ACC112 (cell line): ENCODE measurements around the gene HEYL.
A peak's percentile ranks its signal among the peaks of the same experiment; 100 is the strongest.

ENCODE experiments used
- H2AFZ ChIP-seq: fragments of 200-600 bp; sonication (generic); one replicate; pipeline ENCODE4 v1.6.0; 2017; ENCODE audit warnings: antibody characterized with exemption, low read length; ENCODE audit not compliant: unreplicated experiment
- H3K27ac ChIP-seq: fragments of 200-600 bp; sonication (generic); 2 replicates; pipeline ENCODE4 v1.5.1; 2014; ENCODE audit warnings: low read depth, mild to moderate bottlenecking, antibody characterized with exemption, low read length, moderate library complexity
- H3K27me3 ChIP-seq: fragments of 200-600 bp; sonication (generic); 2 replicates; pipeline ENCODE4 v1.6.1; 2014; ENCODE audit warnings: mild to moderate bottlenecking, antibody characterized with exemption, low read length, moderate library complexity, mixed read lengths; ENCODE audit not compliant: insufficient read depth
- H3K36me3 ChIP-seq: fragments of 200-600 bp; sonication (generic); 2 replicates; pipeline ENCODE4 v1.6.1; 2016; ENCODE audit warnings: mild to moderate bottlenecking, antibody characterized with exemption, low read length, moderate library complexity, mixed read lengths; ENCODE audit not compliant: insufficient read depth
- H3K4me1 ChIP-seq: fragments of 200-600 bp; sonication (generic); one replicate; pipeline ENCODE4 v1.6.1; 2016; ENCODE audit warnings: low read length, mixed read lengths; ENCODE audit not compliant: insufficient read depth, unreplicated experiment, control insufficient read depth
- H3K4me3 ChIP-seq: fragments of 200-600 bp; sonication (generic); 2 replicates; pipeline ENCODE4 v1.5.1; 2014; ENCODE audit warnings: mild to moderate bottlenecking, low read depth, low read length
- H3K79me2 ChIP-seq: fragments of 200-600 bp; sonication (generic); one replicate; pipeline ENCODE4 v1.6.0; 2016; ENCODE audit warnings: low read length; ENCODE audit not compliant: control insufficient read depth, unreplicated experiment, insufficient read depth

HEYL gene

DNA sequence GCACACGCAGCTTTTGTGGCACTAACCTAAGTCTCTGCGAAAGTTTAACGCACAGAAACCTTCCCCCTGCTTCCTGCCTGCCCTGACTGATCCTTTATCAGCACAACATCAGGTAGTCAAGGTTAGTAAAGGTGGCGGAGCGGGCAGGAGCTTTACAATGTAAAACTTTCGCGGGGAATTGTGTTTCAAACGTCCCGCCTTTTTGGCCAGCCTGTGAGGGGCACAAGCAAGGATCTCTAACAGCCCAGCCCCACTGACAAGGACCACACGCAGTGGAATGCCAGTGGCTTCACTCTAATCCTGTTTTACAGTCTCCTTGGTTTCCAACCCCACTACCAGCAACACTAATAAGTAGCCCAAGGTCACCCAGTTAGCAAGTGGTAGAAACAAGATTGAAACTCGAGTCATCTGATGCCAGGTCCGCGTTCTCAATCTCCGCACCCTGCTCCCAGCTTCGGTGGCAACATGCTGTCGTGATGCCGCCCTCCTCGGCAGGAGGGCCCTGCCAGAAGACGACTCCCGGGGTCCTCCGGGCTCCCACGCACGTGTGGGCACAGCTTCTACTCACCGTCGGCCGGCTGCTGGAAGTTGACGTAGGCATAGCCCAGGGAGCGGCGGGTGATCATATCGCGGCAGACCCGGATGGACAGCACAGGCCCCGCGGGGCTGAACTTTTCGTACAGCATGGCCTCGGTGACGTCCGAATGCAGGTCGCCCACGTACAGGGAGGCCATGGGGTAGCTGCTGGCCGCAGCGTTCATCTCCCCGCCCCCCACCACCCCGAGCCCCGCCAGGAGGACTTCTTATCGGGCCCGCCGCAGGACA is 64.0 kb downstream of the HEYL start:
- peak overlapping the region; percentile 67 for H3K27ac ChIP-seq
- H2AFZ ChIP-seq: no peak overlapping the region
- H3K36me3 ChIP-seq: peaks cover 29% of the 10 kb centered on the region
- peaks cover 22% of the 10 kb centered on the region for H3K4me1 ChIP-seq
- H3K27me3 ChIP-seq: no peaks in the 10 kb centered on the region
- H3K4me3 ChIP-seq: peak overlapping the region; percentile 98
- H3K79me2 ChIP-seq: peaks cover 64% of the 10 kb centered on the region

DNA sequence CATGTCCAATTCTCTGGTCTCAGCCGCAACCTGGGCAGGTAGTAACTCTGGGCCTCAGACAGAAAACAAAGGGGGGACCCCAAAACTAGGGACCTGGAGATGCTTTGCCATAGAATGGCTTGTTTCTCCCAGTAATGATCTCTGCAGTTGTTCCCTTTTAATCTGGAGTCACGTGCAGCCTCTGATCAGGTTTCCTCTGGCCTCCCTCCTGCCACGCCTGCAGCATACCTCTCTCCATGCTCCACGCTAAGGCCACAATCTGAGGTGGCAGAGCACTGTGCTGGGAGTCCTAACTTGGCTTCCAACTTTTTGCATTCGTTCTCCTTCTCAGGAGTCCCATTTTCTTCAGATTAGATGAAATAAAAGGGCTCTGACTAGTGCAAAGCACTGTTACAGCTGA is 64.8 kb downstream of the HEYL start:
- H3K36me3 ChIP-seq: peaks cover 37% of the 10 kb centered on the region
- H3K4me1 ChIP-seq: peaks cover 22% of the 10 kb centered on the region
- no peaks in the 10 kb centered on the region for H3K27me3 ChIP-seq
- peak overlapping the region; percentile 98 for H3K4me3 ChIP-seq
- no peak overlapping the region for H2AFZ ChIP-seq
- H3K79me2 ChIP-seq: peaks cover 70% of the 10 kb centered on the region
- H3K27ac ChIP-seq: peak overlapping the region; percentile 67; the same call in 1 of the 2 replicates
